ENCODE results near the gene MOCS3. TPM values are rescaled to one million over a fixed set of nuclear protein-coding genes. Genes with fewer than 3 reads are reported as not detected.

The MOCS3 gene
- total RNA-seq, 1 experiment from 2014 or later = 6.4 TPM

DNA sequence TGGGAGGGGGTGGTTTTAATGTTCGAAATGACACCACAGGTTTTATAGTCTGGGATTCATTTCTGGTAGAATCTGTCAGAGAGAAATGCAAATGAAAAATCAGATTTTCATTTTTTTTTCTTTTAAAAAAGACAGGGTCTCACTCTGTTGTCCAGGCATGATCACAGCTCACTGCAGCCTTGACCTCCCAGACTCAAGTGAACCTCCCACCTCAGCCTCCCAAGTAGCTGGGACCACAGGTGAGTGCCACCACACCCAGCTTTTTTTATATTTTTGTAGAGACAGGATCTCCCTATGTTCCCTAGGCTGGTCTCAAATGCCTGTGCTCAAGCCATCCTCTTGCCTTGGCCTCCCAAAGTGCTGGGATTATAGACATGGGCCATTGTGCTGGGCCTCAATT lies 25.0 kb upstream of the MOCS3 start:
- Histone ChIP-seq H3K27ac (ENCODE audit: low read depth, low read length) (no peak overlapping the region; the same call in 1 of the 2 replicates), H3K4me1 (ENCODE audit: control insufficient read depth in 1 of 2, insufficient read depth in 2 of 2, low read length in 2 of 2) (peaks cover 4 to 23% of the 10 kb centered on the region in 2 experiments; a peak in 3 of 4 replicates), H3K9me3 (ENCODE audit: control insufficient read depth in 1 of 2, insufficient read depth in 1 of 2, low read depth in 1 of 2, low read length in 2 of 2) (no peaks in the 10 kb centered on the region), H3K4me3 (replicated peaks in 1 of 2; ENCODE audit: low read depth in 1 of 2, low read length in 2 of 2) (no peak overlapping the region), H3K4me2 (ENCODE audit: low read length) (no peak overlapping the region), H2AFZ (ENCODE audit: low read depth, low read length, poor library complexity, severe bottlenecking) (no peak overlapping the region), H4K20me1 (ENCODE audit: insufficient read depth) (peaks cover 11% of the 10 kb centered on the region; the same call in 1 of the 2 replicates), H3K36me3 (ENCODE audit: control insufficient read depth in 1 of 2, insufficient read depth in 2 of 2, low read length in 2 of 2) (peaks cover 31 to 32% of the 10 kb centered on the region in 2 experiments; a peak in 3 of 4 replicates), H3K9ac (ENCODE audit: low read length) (no peak overlapping the region), H3K27me3 (ENCODE audit: insufficient read depth, low read length) (no peaks in the 10 kb centered on the region), H3K79me2 (ENCODE audit: insufficient read depth, low read length) (peaks cover 28% of the 10 kb centered on the region), H3K9me2 (ENCODE audit: insufficient read depth) (no peaks in the 10 kb centered on the region)
- DNase-seq (ENCODE audit: low read depth, low spot score) = no peak
- no TSS peak for BruUV-seq (replicated peaks)
- RAD21 ChIA-PET (ENCODE audit: low non-redundant PET in 1 of 2, low total read pairs in 2 of 2, uncharacterized antibody in 2 of 2, unreplicated experiment in 2 of 2) = no interaction called here
- no peak for ATAC-seq
- intact Hi-C loops (cut with micrococcal nuclease) = no loop called here
- CTCF ChIA-PET = no interaction called here
- POLR2A ChIA-PET = interaction anchor here (0.6 kb wide), 1 partner anchor 109 kb away, joined by 3 read pairs; no protein-coding TSS in a partner anchor
- TF ChIP-seq, protein P1, sequence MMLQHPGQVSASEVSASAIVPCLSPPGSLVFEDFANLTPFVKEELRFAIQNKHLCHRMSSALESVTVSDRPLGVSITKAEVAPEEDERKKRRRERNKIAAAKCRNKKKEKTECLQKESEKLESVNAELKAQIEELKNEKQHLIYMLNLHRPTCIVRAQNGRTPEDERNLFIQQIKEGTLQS (IDR thresholded peaks at IDR 0.05) = no peak
- no peak for TF ChIP-seq EZH2 (IDR thresholded peaks at IDR 0.05)
- no peak for TF ChIP-seq SP1 (IDR thresholded peaks at IDR 0.05; ENCODE audit: low read depth)
- TF ChIP-seq, protein P2, sequence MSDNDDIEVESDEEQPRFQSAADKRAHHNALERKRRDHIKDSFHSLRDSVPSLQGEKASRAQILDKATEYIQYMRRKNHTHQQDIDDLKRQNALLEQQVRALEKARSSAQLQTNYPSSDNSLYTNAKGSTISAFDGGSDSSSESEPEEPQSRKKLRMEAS (IDR thresholded peaks at IDR 0.05) = no peak
- TF ChIP-seq, protein P3, sequence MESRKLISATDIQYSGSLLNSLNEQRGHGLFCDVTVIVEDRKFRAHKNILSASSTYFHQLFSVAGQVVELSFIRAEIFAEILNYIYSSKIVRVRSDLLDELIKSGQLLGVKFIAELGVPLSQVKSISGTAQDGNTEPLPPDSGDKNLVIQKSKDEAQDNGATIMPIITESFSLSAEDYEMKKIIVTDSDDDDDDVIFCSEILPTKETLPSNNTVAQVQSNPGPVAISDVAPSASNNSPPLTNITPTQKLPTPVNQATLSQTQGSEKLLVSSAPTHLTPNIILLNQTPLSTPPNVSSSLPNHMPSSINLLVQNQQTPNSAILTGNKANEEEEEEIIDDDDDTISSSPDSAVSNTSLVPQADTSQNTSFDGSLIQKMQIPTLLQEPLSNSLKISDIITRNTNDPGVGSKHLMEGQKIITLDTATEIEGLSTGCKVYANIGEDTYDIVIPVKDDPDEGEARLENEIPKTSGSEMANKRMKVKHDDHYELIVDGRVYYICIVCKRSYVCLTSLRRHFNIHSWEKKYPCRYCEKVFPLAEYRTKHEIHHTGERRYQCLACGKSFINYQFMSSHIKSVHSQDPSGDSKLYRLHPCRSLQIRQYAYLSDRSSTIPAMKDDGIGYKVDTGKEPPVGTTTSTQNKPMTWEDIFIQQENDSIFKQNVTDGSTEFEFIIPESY (IDR thresholded peaks at IDR 0.05; ENCODE audit: extremely low read depth, insufficient replicate concordance, low read length) = no peak
- no peak for TF ChIP-seq CEBPB (IDR thresholded peaks at IDR 0.05; ENCODE audit: low read depth)
- no peak for TF ChIP-seq TCF7L2 (IDR thresholded peaks at IDR 0.05; ENCODE audit: borderline replicate concordance, extremely low read depth, insufficient read depth, insufficient read length)
- TF ChIP-seq YY1 (IDR thresholded peaks at IDR 0.05; ENCODE audit: extremely low read depth, insufficient replicate concordance, low read depth, low read length) = no peak
